GM23248 (cell line): Measurements from ENCODE around the gene KRT78.

Experiments
- EZH2 ChIP-seq: fragments of 200-600 bp; sonication (generic); IDR thresholded peaks from 2 replicates; pipeline ENCODE4 v1.6.1; 2018; ENCODE audit warnings: antibody characterized with exemption, mild to moderate bottlenecking; ENCODE audit not compliant: insufficient read depth, poor library complexity, severe bottlenecking
- EZH2phosphoT487 ChIP-seq: fragments of 200-600 bp; sonication (generic); IDR thresholded peaks from 2 replicates; pipeline ENCODE4 v1.6.1; 2018; ENCODE audit warnings: antibody characterized with exemption, moderate library complexity, mild to moderate bottlenecking, low read depth; ENCODE audit not compliant: insufficient read depth

DNA sequence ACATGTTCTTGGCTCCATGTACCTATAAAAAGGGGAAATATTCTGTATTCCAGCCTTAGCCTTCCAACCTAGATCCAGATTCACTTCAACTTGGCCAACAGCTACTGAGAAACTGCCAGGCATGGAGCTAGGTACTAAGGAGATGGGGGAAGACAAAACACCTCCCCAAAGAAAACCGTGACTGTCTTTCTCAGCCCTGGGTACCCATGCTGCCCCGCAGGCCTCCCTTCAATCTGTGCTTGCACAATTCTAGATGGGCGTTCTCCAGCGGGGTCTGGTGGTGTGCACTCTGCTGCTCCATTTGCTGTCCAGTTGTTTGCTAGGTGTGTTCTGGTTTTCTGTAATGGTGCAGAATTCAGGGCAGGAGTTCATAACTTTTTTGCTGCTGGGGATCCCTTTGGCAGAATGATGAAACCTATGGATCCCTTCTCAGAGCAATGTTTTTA, 34.1 kb downstream of the KRT78 start:
- no peak for TF ChIP-seq EZH2
- no peak for TF ChIP-seq EZH2phosphoT487
